ENCODE measurements around the gene GRIN2A. TPM values are rescaled to one million over a fixed set of nuclear protein-coding genes. Genes with fewer than 3 reads are reported as not detected.

The GRIN2A gene
- total RNA-seq, 1 donor from 2014 or later = 0.09 TPM

DNA sequence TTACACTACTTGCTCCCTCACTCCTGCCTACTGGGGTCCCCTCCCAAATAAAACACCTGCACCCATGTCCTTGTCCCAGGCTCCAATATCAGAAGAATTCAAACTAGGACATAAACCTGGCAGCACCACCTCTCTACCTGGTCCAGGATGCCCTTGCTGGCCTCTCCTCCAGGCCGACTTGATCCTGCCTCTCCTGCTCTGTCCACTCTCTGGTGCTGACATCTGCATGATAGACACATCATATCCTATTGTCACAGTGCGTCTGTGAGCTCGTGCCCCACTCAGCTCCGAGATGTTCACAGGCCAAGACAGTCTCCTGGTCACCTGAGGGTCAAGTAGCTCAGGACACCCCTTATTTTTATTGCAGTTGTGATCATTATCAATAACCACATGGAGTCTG lies 31.5 kb upstream of the GRIN2A start:
- Histone ChIP-seq H3K4me3 (no peak overlapping the region), H3K27me3 (no peaks in the 10 kb centered on the region), H3K36me3 (no peaks in the 10 kb centered on the region), H3K27ac (no peak overlapping the region), H3K4me1 (no peaks in the 10 kb centered on the region), H3K9me3 (no peaks in the 10 kb centered on the region)
- ATAC-seq (no peak), DNase-seq (no peak)
- intact Hi-C loops (cut with DNase I) = no loop called here
- TF ChIP-seq, protein P1, sequence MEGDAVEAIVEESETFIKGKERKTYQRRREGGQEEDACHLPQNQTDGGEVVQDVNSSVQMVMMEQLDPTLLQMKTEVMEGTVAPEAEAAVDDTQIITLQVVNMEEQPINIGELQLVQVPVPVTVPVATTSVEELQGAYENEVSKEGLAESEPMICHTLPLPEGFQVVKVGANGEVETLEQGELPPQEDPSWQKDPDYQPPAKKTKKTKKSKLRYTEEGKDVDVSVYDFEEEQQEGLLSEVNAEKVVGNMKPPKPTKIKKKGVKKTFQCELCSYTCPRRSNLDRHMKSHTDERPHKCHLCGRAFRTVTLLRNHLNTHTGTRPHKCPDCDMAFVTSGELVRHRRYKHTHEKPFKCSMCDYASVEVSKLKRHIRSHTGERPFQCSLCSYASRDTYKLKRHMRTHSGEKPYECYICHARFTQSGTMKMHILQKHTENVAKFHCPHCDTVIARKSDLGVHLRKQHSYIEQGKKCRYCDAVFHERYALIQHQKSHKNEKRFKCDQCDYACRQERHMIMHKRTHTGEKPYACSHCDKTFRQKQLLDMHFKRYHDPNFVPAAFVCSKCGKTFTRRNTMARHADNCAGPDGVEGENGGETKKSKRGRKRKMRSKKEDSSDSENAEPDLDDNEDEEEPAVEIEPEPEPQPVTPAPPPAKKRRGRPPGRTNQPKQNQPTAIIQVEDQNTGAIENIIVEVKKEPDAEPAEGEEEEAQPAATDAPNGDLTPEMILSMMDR (IDR thresholded peaks at IDR 0.05) = no peak

- intact Hi-C loops (cut with DNase I) = no loop called here
- Histone ChIP-seq H3K4me1 (no peaks in the 10 kb centered on the region), H3K27me3 (no peaks in the 10 kb centered on the region), H3K4me3 (no peak overlapping the region), H3K27ac (no peak overlapping the region), H3K9me3 (no peaks in the 10 kb centered on the region), H3K36me3 (no peaks in the 10 kb centered on the region)
- DNase-seq (no peak), ATAC-seq (no peak)
- TF ChIP-seq, protein P1 (IDR thresholded peaks at IDR 0.05) = no peak
Measured at GRCh38 chr16:10210944-10211343, 28.7 kb upstream of the GRIN2A start.

DNA sequence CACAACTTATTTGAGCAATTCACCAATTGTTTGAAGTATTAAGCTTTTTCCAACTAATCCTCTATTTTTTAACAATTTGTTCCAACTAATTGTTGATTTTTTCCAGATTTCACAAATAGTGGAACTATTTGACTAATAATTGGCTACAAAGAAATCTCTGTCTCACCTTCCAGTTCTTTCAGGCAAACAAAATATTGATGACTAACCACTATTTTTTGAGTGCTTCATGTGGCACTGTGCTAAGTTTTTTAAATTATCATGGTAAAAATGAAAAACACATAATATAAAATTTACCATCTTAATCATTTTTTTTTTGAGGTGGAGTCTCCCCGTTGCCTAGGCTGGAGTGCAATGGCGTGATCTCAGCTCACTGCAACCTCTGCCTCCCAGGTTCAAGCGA lies 24.6 kb upstream of the GRIN2A start:
- Histone ChIP-seq H3K9me3 (no peaks in the 10 kb centered on the region), H3K4me3 (no peak overlapping the region), H3K4me1 (no peaks in the 10 kb centered on the region), H3K27ac (no peak overlapping the region), H3K27me3 (no peaks in the 10 kb centered on the region), H3K36me3 (no peaks in the 10 kb centered on the region)
- ATAC-seq (no peak), DNase-seq (no peak)
- TF ChIP-seq, protein P1 (IDR thresholded peaks at IDR 0.05) = no peak
- intact Hi-C loops (cut with DNase I) = no loop called here

DNA sequence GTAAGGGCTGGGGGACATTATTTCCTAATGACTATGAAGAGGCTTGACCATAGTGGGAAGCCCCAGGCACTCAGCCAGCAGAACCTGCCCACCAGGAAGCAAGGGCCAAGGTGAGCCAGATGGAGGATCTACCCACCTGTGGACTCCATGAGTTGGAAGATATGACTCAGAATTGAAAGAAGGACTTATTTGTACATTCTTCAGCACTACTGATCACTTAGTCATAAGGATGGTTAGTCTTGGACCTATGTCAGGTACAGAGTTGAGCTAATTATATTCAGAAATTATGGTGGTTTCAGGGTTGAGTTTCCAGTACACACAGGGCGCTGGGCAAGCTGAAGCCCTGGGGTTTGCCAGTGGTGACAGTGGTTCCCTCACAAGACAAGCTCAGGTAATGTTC lies 24.0 kb upstream of the GRIN2A start:
- TF ChIP-seq, protein P1 (IDR thresholded peaks at IDR 0.05) = no peak
- Histone ChIP-seq H3K9me3 (no peaks in the 10 kb centered on the region), H3K27me3 (no peaks in the 10 kb centered on the region), H3K36me3 (no peaks in the 10 kb centered on the region), H3K27ac (no peak overlapping the region), H3K4me3 (no peak overlapping the region), H3K4me1 (no peaks in the 10 kb centered on the region)
- DNase-seq (no peak), ATAC-seq (no peak)
- intact Hi-C loops (cut with DNase I) = no loop called here

GRCh38 chr16:10205688-10206087 lies 23.5 kb upstream of the GRIN2A start:
- Histone ChIP-seq H3K9me3 (no peaks in the 10 kb centered on the region), H3K4me3 (no peak overlapping the region), H3K27me3 (no peaks in the 10 kb centered on the region), H3K27ac (no peak overlapping the region), H3K4me1 (no peaks in the 10 kb centered on the region), H3K36me3 (no peaks in the 10 kb centered on the region)
- TF ChIP-seq, protein P1 (IDR thresholded peaks at IDR 0.05) = no peak
- ATAC-seq = no peak
- no peak for DNase-seq
- intact Hi-C loops (cut with DNase I) = no loop called here

- Histone ChIP-seq H3K4me1 (no peaks in the 10 kb centered on the region), H3K4me3 (no peak overlapping the region), H3K9me3 (no peaks in the 10 kb centered on the region), H3K27ac (no peak overlapping the region), H3K36me3 (no peaks in the 10 kb centered on the region), H3K27me3 (no peaks in the 10 kb centered on the region)
- TF ChIP-seq, protein P1 (IDR thresholded peaks at IDR 0.05) = no peak
- intact Hi-C loops (cut with DNase I) = no loop called here
- no peak for DNase-seq
- ATAC-seq = no peak
Measured at GRCh38 chr16:10202649-10203048, 20.4 kb upstream of the GRIN2A start.

Data from upper lobe of right lung (tissue), 1 donor.